OCI-M2 (cell line): ENCODE measurements around the gene CST7.
"Not testable (repeated sequence)": the region's sequence is repeated elsewhere in the genome, so short reads cannot be mapped to it uniquely, and the experiment has no call there.

Experiments
- DNase-seq: peaks from one replicate; lab custom pipeline; 2025; ENCODE audit not compliant: unreplicated experiment; lab: John Stamatoyannopoulos, UW

CST7 gene

DNA sequence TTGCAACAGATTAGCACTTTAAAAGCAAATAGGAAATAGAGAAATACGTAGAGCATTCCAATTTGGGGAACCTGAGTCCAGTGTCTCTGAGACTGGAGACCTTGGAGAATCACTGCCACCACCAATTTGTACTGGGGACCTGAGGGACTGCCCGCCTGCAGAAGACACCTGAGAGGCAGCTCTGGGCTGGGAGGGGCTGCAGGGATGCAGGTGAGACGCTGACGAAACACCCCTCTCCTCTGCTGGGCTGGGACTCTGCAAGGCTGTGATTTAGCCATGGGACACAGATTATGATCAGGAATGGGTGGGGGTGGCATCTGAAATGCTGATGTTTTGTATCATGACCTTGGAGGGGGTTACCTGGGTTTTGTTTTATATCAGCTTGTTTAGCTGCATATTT lies 50.5 kb downstream of the CST7 start:
- no peak for DNase-seq

- DNase-seq, result no peak
Measured at GRCh38 chr20:25000268-25000801, 51.3 kb downstream of the CST7 start.

DNA sequence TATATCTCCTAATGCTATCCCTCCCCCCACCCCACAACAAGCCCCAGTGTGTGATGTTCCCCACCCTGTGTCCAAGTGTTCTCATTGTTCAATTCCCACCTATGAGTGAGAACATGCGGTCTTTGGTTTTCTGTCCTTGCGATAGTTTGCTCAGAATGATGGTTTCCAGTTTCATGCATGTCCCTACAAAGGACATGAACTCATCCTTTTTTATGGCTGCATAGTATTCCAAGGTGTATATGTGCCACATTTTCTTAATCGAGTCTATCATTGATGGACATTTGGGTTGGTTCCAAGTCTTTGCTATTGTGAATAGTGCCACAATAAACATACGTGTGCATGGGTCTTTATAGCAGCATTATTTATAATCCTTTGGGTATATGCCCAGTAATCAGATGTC lies 52.3 kb downstream of the CST7 start:
- not testable (repeated sequence) for DNase-seq

- DNase-seq, result no peak
Measured at GRCh38 chr20:25003002-25003401, 53.9 kb downstream of the CST7 start.

- no peak for DNase-seq
Measured at GRCh38 chr20:25005220-25005619, 56.2 kb downstream of the CST7 start.

GRCh38 chr20:25005661-25006060 lies 56.6 kb downstream of the CST7 start:
- no peak for DNase-seq

- DNase-seq, result no peak
Measured at GRCh38 chr20:25006431-25007167, 57.5 kb downstream of the CST7 start.

- no peak for DNase-seq
Measured at GRCh38 chr20:25007491-25008305, 58.6 kb downstream of the CST7 start.

GRCh38 chr20:25008388-25009217 lies 59.5 kb downstream of the CST7 start:
- DNase-seq, result no peak
